ENCODE results near the gene PGRMC1. TPM values are rescaled to one million over a fixed set of nuclear protein-coding genes. Genes with fewer than 3 reads are reported as not detected.

The PGRMC1 gene
- total RNA-seq, 1 experiment from 2014 or later = 83.3 TPM

DNA sequence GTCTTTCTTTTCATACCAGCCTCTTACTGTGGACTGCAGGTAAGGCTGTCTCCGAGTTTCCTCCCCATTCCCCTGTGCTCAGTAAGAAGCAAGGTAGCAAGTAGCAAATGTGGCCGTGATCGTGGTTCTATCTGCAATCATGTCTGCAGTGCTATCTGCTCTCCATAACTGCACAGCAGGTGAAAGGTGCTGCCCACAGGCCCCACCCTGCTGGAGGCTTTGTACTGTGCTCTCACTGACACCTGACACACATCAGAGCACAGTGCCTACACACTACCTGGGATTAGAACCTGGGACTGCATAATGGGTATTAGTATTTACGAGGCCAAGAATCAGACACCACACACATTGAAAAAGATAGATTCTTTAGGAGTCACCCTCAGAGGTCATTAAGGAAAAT is 15.3 kb downstream of the PGRMC1 start:
- Histone ChIP-seq H3K36me3 (ENCODE audit: control insufficient read depth, insufficient read depth, low read length) (no peaks in the 10 kb centered on the region; the same call in 1 of the 2 replicates), H3K27ac (ENCODE audit: low read length) (no peak overlapping the region), H3K9me3 (ENCODE audit: control insufficient read depth, insufficient read depth, low read depth, low read length) (no peaks in the 10 kb centered on the region), H3K4me3 (ENCODE audit: low read depth in 2 of 2, low read length in 2 of 2) (no peak overlapping the region), H3K27me3 (ENCODE audit: control insufficient read depth, insufficient read depth, low read length) (no peaks in the 10 kb centered on the region), H3K4me1 (ENCODE audit: control insufficient read depth, insufficient read depth, low read length) (no peaks in the 10 kb centered on the region)
- ATAC-seq = no peak
- no TSS peak for BruUV-seq (replicated peaks)
- CTCF ChIA-PET = no interaction called here
- POLR2A ChIA-PET = no interaction called here
- intact Hi-C loops (cut with micrococcal nuclease; ENCODE audit: unreplicated experiment) (no loop called here), in situ Hi-C loops (cut with HindIII; ENCODE audit: low pct_unique_long_range_greater_than_20kb, low sequenced_read_pairs) (no loop called here)
- no peak for DNase-seq (ENCODE audit: low read depth, low spot score)
- TF ChIP-seq POLR2AphosphoS5 (IDR thresholded peaks at IDR 0.05; ENCODE audit: low read depth, low read length) (no peak), REST (IDR thresholded peaks at IDR 0.05; ENCODE audit: insufficient read depth in 1 of 2, low read depth in 2 of 2, low read length in 1 of 2) (no peak), SIN3A (IDR thresholded peaks at IDR 0.05; ENCODE audit: borderline replicate concordance, insufficient read depth, low read depth, low read length) (no peak), TCF7L2 (IDR thresholded peaks at IDR 0.05; ENCODE audit: low read depth, low read length) (no peak), CTCF (IDR thresholded peaks at IDR 0.05) (no peak)

- no peak for DNase-seq (ENCODE audit: low read depth, low spot score)
- intact Hi-C loops (cut with micrococcal nuclease; ENCODE audit: unreplicated experiment) (no loop called here), in situ Hi-C loops (cut with HindIII; ENCODE audit: low pct_unique_long_range_greater_than_20kb, low sequenced_read_pairs) (no loop called here)
- Histone ChIP-seq H3K36me3 (ENCODE audit: control insufficient read depth, insufficient read depth, low read length) (no peaks in the 10 kb centered on the region; the same call in 1 of the 2 replicates), H3K27me3 (ENCODE audit: control insufficient read depth, insufficient read depth, low read length) (peaks cover 9% of the 10 kb centered on the region; the same call in 1 of the 2 replicates), H3K4me1 (ENCODE audit: control insufficient read depth, insufficient read depth, low read length) (no peaks in the 10 kb centered on the region), H3K4me3 (ENCODE audit: low read depth in 2 of 2, low read length in 2 of 2) (no peak overlapping the region), H3K27ac (ENCODE audit: low read length) (no peak overlapping the region), H3K9me3 (ENCODE audit: control insufficient read depth, insufficient read depth, low read depth, low read length) (no peaks in the 10 kb centered on the region)
- CTCF ChIA-PET = no interaction called here
- no TSS peak for BruUV-seq (replicated peaks)
- POLR2A ChIA-PET = no interaction called here
- TF ChIP-seq TCF7L2 (IDR thresholded peaks at IDR 0.05; ENCODE audit: low read depth, low read length) (no peak), REST (IDR thresholded peaks at IDR 0.05; ENCODE audit: insufficient read depth in 1 of 2, low read depth in 2 of 2, low read length in 1 of 2) (no peak), SIN3A (IDR thresholded peaks at IDR 0.05; ENCODE audit: borderline replicate concordance, insufficient read depth, low read depth, low read length) (no peak), CTCF (IDR thresholded peaks at IDR 0.05) (no peak), POLR2AphosphoS5 (IDR thresholded peaks at IDR 0.05; ENCODE audit: low read depth, low read length) (no peak)
- no peak for ATAC-seq
Measured at GRCh38 chrX:119252716-119253115, 16.6 kb downstream of the PGRMC1 start.

Measured in Panc1 (cell line).